Neural cell (in vitro differentiated cells): ENCODE measurements around the gene AKAP6. TPM values are rescaled to one million over a fixed set of nuclear protein-coding genes. Genes with fewer than 3 reads are reported as not detected.

Source experiments
- H2AFZ ChIP-seq: fragments of 200-600, 300-800 bp; sonication (generic), shearing (Covaris generic); 2 replicates; pipeline ENCODE4 v1.6.0; 2014; ENCODE audit warnings: low read depth, mild to moderate bottlenecking, antibody characterized with exemption, low read length, moderate library complexity
- H3F3A ChIP-seq: fragments of 200-600 bp; shearing (Covaris generic); 2 replicates; pipeline ENCODE4 v1.6.1; 2016; ENCODE audit warnings: mild to moderate bottlenecking, moderate library complexity, mixed read lengths, antibody characterized with exemption, low read length; ENCODE audit not compliant: insufficient read depth, poor library complexity, severe bottlenecking
- H3K27ac ChIP-seq: fragments of 200-600, 300-800 bp; sonication (generic), shearing (Covaris generic); 2 replicates; pipeline ENCODE4 v1.5.1; 2014; ENCODE audit warnings: mild to moderate bottlenecking, low read length, moderate library complexity
- H3K27me3 ChIP-seq: fragments of 300-800, 200-600 bp; sonication (generic), shearing (Covaris generic); 2 replicates; pipeline ENCODE4 v1.6.0; 2014; ENCODE audit warnings: mild to moderate bottlenecking, low read depth, low read length, moderate library complexity; ENCODE audit not compliant: insufficient read depth
- H3K36me3 ChIP-seq: fragments of 300-800, 200-600 bp; sonication (generic), shearing (Covaris generic); 2 replicates; pipeline ENCODE4 v1.5.1; 2014; ENCODE audit warnings: mild to moderate bottlenecking, antibody characterized with exemption, low read length, moderate library complexity; ENCODE audit not compliant: insufficient read depth
- H3K4me2 ChIP-seq: fragments of 300-800, 200-600 bp; sonication (generic), shearing (Covaris generic); 2 replicates; pipeline ENCODE4 v1.6.0; 2014; ENCODE audit warnings: mild to moderate bottlenecking, low read length
- H3K4me3 ChIP-seq: fragments of 300-800, 200-600 bp; sonication (generic), shearing (Covaris generic); 2 replicates; pipeline ENCODE4 v1.5.1; 2014; ENCODE audit warnings: mild to moderate bottlenecking, low read length, moderate library complexity
- H3K79me2 ChIP-seq: fragments of 200-600 bp; shearing (Covaris generic); replicated peaks from 2 replicates; pipeline ENCODE4 v1.6.0; 2014; ENCODE audit warnings: mild to moderate bottlenecking, low read length, moderate library complexity; ENCODE audit not compliant: insufficient read depth
- H3K9ac ChIP-seq: fragments of 300-800, 200-600 bp; sonication (generic), shearing (Covaris generic); 2 replicates; pipeline ENCODE4 v1.6.1; 2016; ENCODE audit warnings: mild to moderate bottlenecking, low read length, mixed read lengths
- H3K9me2 ChIP-seq: fragments of 200-600 bp; shearing (Covaris generic); 2 replicates; pipeline ENCODE4 v1.6.1; 2016; ENCODE audit warnings: mild to moderate bottlenecking, low read length, mixed read lengths; ENCODE audit not compliant: insufficient read depth
- H3K9me3 ChIP-seq: fragments of 200-600, 300-800 bp; sonication (generic), shearing (Covaris generic); 2 replicates; pipeline ENCODE4 v1.6.1; 2016; ENCODE audit warnings: mild to moderate bottlenecking, mixed run types, low read length, moderate library complexity, mixed read lengths
- H4K20me1 ChIP-seq: fragments of 200-600 bp; shearing (Covaris generic); 2 replicates; pipeline ENCODE4 v1.6.1; 2016; ENCODE audit warnings: mild to moderate bottlenecking, mixed run types; ENCODE audit not compliant: insufficient read depth
- EP300 ChIP-seq: fragments of 450-650 bp; conservative IDR thresholded peaks from 2 replicates; pipeline ENCODE4 v1.6.1; 2014; ENCODE audit warnings: antibody characterized with exemption, mild to moderate bottlenecking, moderate library complexity; ENCODE audit not compliant: poor library complexity, severe bottlenecking
- EZH2 ChIP-seq: fragments of 200-600, 300-800 bp; shearing (Covaris generic), sonication (generic); IDR thresholded peaks from 2 replicates; pipeline ENCODE4 v1.6.1; 2014; ENCODE audit warnings: antibody characterized with exemption, low read length, borderline replicate concordance, mild to moderate bottlenecking; ENCODE audit not compliant: insufficient read depth, poor library complexity, severe bottlenecking
- MXI1 ChIP-seq: fragments of 450-650 bp; conservative IDR thresholded peaks from 2 replicates; pipeline ENCODE4 v1.6.1; 2014; ENCODE audit warnings: antibody characterized with exemption, mild to moderate bottlenecking; ENCODE audit not compliant: poor library complexity, severe bottlenecking
- POLR2AphosphoS5 ChIP-seq: IDR thresholded peaks from 2 replicates; pipeline ENCODE4 v1.6.1; 2012
- RAD21 ChIP-seq: fragments of 450-650 bp; conservative IDR thresholded peaks from 2 replicates; pipeline ENCODE4 v1.6.1; 2014; ENCODE audit warnings: antibody characterized with exemption, mild to moderate bottlenecking, moderate library complexity
- SMC3 ChIP-seq: fragments of 450-650 bp; conservative IDR thresholded peaks from 2 replicates; pipeline ENCODE4 v1.6.1; 2014; ENCODE audit warnings: antibody characterized with exemption, mild to moderate bottlenecking, moderate library complexity; ENCODE audit not compliant: poor library complexity
- TAF1 ChIP-seq: IDR thresholded peaks from 2 replicates; pipeline ENCODE4 v1.6.1; 2012; ENCODE audit warnings: low read depth
- polyA plus RNA-seq: library from polyadenylated mRNA; depleted of rRNA; stranded (reverse); fragments of >200 nt; gene quantifications from 2 replicates; pipeline ENCODE4 v1.2.3, GENCODE V29; 2014
- TF ChIP-seq, protein P1 (sequence below): fragments of 450-650 bp; IDR thresholded peaks from 2 replicates; pipeline ENCODE4 v1.5.1; 2014; ENCODE audit warnings: antibody characterized with exemption, mild to moderate bottlenecking, moderate library complexity; ENCODE audit not compliant: poor library complexity, severe bottlenecking
- TF ChIP-seq, protein P2 (sequence below): IDR thresholded peaks from 2 replicates; pipeline ENCODE4 v1.6.1; 2012; ENCODE audit warnings: borderline replicate concordance

AKAP6 gene
- polyA plus RNA-seq, 1 donor from 2014 or later: 15.8 TPM

DNA sequence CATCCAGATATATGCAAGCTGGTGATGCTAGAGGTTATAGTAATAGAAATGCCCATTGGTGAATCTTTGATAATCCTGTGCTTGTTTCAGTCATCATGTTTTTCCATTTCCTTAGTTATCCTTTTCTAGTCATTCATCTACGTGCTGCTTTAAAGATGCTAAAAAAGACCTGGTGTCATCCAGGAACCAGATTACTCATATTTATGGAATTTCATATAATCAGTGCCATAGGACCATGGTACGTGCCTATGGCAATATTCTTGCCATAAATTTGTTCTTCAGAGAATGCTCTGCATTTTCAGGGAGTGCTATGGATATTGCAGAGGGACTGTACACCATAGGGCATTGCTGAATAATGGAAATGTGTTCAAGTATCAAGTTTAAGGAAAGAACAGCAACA, 267.3 kb downstream of the AKAP6 start:
- no peak overlapping the region for H3K4me3 ChIP-seq
- TF ChIP-seq, protein P1, sequence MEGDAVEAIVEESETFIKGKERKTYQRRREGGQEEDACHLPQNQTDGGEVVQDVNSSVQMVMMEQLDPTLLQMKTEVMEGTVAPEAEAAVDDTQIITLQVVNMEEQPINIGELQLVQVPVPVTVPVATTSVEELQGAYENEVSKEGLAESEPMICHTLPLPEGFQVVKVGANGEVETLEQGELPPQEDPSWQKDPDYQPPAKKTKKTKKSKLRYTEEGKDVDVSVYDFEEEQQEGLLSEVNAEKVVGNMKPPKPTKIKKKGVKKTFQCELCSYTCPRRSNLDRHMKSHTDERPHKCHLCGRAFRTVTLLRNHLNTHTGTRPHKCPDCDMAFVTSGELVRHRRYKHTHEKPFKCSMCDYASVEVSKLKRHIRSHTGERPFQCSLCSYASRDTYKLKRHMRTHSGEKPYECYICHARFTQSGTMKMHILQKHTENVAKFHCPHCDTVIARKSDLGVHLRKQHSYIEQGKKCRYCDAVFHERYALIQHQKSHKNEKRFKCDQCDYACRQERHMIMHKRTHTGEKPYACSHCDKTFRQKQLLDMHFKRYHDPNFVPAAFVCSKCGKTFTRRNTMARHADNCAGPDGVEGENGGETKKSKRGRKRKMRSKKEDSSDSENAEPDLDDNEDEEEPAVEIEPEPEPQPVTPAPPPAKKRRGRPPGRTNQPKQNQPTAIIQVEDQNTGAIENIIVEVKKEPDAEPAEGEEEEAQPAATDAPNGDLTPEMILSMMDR: no peak
- TF ChIP-seq, protein P2, sequence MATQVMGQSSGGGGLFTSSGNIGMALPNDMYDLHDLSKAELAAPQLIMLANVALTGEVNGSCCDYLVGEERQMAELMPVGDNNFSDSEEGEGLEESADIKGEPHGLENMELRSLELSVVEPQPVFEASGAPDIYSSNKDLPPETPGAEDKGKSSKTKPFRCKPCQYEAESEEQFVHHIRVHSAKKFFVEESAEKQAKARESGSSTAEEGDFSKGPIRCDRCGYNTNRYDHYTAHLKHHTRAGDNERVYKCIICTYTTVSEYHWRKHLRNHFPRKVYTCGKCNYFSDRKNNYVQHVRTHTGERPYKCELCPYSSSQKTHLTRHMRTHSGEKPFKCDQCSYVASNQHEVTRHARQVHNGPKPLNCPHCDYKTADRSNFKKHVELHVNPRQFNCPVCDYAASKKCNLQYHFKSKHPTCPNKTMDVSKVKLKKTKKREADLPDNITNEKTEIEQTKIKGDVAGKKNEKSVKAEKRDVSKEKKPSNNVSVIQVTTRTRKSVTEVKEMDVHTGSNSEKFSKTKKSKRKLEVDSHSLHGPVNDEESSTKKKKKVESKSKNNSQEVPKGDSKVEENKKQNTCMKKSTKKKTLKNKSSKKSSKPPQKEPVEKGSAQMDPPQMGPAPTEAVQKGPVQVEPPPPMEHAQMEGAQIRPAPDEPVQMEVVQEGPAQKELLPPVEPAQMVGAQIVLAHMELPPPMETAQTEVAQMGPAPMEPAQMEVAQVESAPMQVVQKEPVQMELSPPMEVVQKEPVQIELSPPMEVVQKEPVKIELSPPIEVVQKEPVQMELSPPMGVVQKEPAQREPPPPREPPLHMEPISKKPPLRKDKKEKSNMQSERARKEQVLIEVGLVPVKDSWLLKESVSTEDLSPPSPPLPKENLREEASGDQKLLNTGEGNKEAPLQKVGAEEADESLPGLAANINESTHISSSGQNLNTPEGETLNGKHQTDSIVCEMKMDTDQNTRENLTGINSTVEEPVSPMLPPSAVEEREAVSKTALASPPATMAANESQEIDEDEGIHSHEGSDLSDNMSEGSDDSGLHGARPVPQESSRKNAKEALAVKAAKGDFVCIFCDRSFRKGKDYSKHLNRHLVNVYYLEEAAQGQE: no peak
- TF ChIP-seq MXI1 (no peak), TAF1 (no peak), RAD21 (no peak), EZH2 (no peak), SMC3 (no peak), POLR2AphosphoS5 (no peak), EP300 (no peak)
- no peaks in the 10 kb centered on the region for H3K27me3 ChIP-seq
- no peaks in the 10 kb centered on the region for H3K9me2 ChIP-seq
- no peaks in the 10 kb centered on the region for H3K9me3 ChIP-seq
- H4K20me1 ChIP-seq: no peaks in the 10 kb centered on the region
- H3F3A ChIP-seq: no peaks in the 10 kb centered on the region
- no peaks in the 10 kb centered on the region for H3K36me3 ChIP-seq
- no peak overlapping the region for H2AFZ ChIP-seq
- H3K4me2 ChIP-seq: no peak overlapping the region
- H3K9ac ChIP-seq: no peak overlapping the region
- no peaks in the 10 kb centered on the region for H3K79me2 ChIP-seq
- no peak overlapping the region for H3K27ac ChIP-seq

DNA sequence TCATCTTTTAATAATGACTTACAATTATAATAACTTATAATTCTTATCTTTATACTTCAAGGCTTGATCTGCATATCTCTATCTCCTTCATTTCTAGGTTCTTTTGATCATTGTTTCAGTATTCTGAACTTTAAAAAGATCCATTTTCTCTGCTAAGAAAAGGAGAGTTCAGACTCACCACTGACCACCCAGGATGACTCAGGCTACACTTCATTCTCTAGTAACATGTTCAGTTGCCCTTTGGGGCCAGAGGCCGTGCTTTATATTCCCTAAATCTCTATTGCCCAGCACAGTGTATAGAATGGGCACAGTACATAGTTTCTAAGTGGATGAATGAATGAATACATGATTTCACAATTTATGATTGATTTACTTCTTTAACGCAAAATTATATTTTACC, 268.7 kb downstream of the AKAP6 start:
- Histone ChIP-seq H3K9ac (no peak overlapping the region), H3F3A (no peaks in the 10 kb centered on the region), H4K20me1 (no peaks in the 10 kb centered on the region), H3K27ac (no peak overlapping the region), H3K9me2 (no peaks in the 10 kb centered on the region), H3K9me3 (no peaks in the 10 kb centered on the region), H3K4me3 (no peak overlapping the region), H3K27me3 (no peaks in the 10 kb centered on the region), H3K36me3 (no peaks in the 10 kb centered on the region), H2AFZ (no peak overlapping the region), H3K4me2 (no peak overlapping the region), H3K79me2 (no peaks in the 10 kb centered on the region)
- TF ChIP-seq, protein P2: no peak
- TF ChIP-seq RAD21: no peak
- TF ChIP-seq, protein P1: no peak
- TF ChIP-seq SMC3: no peak
- no peak for TF ChIP-seq POLR2AphosphoS5
- TF ChIP-seq EZH2: no peak
- no peak for TF ChIP-seq EP300
